Loucy (cell line): ENCODE measurements around the gene PIK3R1.

Source experiments
- CTCF ChIP-seq: fragments of 200-600 bp; sonication (generic); conservative IDR thresholded peaks from 2 replicates; pipeline ENCODE4 v1.5.1; 2014; ENCODE audit warnings: mild to moderate bottlenecking, antibody characterized with exemption, low read length
- EZH2phosphoT487 ChIP-seq: fragments of 200-600 bp; IDR thresholded peaks from 2 replicates; pipeline ENCODE4 v1.6.1; 2018; ENCODE audit warnings: antibody characterized with exemption, mild to moderate bottlenecking, moderate library complexity, borderline replicate concordance

- TF ChIP-seq CTCF (no peak), EZH2phosphoT487 (no peak)
Observed at GRCh38 chr5:68214482-68215207, 911 bp upstream of the PIK3R1 start.
